Measurements from ENCODE around the gene TENM4. TPM values are rescaled to one million over a fixed set of nuclear protein-coding genes. Genes with fewer than 3 reads are reported as not detected.

TENM4 gene
- total RNA-seq, 4 donors from 2014 or later: 31.4 to 44.5 (median 38.0) TPM

DNA sequence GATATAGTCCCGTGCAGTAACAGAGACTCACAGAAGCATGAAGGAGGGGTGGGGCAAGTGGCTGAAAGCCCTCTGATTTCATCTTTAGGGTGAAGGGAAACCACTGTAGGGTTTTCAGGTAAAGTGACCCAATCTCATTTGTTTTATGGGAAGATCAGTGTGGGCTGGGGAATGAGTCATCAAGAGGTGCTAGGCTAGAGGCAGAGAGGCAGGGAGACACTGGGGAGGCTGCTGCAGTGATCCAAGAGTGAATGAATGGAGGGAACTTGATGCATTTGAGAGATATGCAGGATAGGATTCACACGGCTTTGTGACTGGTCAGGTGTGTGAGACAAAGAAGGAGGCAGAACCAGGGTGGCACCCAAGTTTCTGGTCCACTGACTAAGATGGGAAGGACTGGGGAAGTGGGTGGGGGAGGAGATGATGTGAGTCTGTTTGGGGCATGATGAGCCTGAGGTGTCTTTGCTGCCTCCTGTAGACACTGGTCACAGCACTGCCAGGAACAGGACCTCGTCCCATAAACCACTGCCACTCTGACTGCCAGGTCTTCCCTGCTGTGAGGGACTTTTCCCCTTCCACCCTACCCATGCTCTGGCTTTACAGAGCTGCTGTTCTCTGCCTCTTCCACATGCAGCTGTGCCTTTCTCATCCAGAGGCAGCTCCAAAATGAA, 239.0 kb downstream of the TENM4 start:
- TF ChIP-seq POLR2AphosphoS5 (IDR thresholded peaks at IDR 0.05): no peak
- no peak for TF ChIP-seq EP300 (IDR thresholded peaks at IDR 0.05)
- TF ChIP-seq, protein P1, sequence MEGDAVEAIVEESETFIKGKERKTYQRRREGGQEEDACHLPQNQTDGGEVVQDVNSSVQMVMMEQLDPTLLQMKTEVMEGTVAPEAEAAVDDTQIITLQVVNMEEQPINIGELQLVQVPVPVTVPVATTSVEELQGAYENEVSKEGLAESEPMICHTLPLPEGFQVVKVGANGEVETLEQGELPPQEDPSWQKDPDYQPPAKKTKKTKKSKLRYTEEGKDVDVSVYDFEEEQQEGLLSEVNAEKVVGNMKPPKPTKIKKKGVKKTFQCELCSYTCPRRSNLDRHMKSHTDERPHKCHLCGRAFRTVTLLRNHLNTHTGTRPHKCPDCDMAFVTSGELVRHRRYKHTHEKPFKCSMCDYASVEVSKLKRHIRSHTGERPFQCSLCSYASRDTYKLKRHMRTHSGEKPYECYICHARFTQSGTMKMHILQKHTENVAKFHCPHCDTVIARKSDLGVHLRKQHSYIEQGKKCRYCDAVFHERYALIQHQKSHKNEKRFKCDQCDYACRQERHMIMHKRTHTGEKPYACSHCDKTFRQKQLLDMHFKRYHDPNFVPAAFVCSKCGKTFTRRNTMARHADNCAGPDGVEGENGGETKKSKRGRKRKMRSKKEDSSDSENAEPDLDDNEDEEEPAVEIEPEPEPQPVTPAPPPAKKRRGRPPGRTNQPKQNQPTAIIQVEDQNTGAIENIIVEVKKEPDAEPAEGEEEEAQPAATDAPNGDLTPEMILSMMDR (IDR thresholded peaks at IDR 0.05): no peak
- TF ChIP-seq POLR2A (IDR thresholded peaks at IDR 0.05): no peak
- H3K36me3 ChIP-seq: no peaks in the 10 kb centered on the region
- H3K27ac ChIP-seq: no peak overlapping the region

DNA sequence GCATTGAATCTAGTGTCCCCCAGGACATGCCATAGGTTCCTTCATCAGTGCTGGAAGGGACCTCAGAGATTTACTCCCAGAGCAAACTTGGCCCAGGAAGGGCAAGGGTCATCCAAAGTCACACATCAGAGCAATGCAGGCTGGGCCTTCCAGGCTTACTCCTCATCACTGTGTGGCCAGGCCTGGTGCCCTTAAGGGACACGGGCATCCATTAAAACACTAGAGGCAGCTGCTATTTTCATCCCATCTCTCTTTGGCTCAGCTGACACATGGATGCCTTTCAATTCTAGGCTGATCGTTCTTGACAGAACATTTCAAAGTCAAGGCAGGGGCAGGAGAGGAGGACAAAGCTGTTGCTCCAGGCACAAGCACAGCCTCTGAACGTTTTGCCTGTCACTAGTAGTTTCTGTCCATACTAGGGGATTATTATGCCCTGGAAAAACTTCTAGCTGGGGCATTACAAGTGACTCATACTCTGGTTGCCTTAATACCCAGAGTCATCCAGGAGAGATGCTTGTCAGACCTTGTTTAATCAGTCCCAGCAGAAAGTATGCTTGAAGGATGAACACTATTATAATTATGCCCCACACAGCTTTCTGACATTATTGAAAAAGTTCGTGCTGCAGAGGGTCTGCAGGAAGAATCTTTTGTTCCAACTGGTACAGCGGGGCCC, 240.3 kb downstream of the TENM4 start:
- DNase-seq (ENCODE audit: low spot score in 2 of 2): no peak
- no peaks in the 10 kb centered on the region for H3K9me3 ChIP-seq
- no peak overlapping the region for H3K27ac ChIP-seq
- H3K36me3 ChIP-seq: no peaks in the 10 kb centered on the region
- no peak overlapping the region for H3K4me3 ChIP-seq
- H3K4me1 ChIP-seq: no peaks in the 10 kb centered on the region
- no peaks in the 10 kb centered on the region for H3K27me3 ChIP-seq
- WGBS: 87% methylated on average over 5 of the region's 5 CpGs
- TF ChIP-seq EP300 (IDR thresholded peaks at IDR 0.05) (no peak), POLR2AphosphoS5 (IDR thresholded peaks at IDR 0.05) (no peak), POLR2A (IDR thresholded peaks at IDR 0.05) (no peak)
- TF ChIP-seq, protein P1 (IDR thresholded peaks at IDR 0.05): no peak

More for the DNA sequence above, 239.0 kb downstream of the TENM4 start:
- Histone ChIP-seq H3K27me3 (no peaks in the 10 kb centered on the region), H3K9me3 (no peaks in the 10 kb centered on the region), H3K4me3 (no peak overlapping the region), H3K4me1 (no peaks in the 10 kb centered on the region)
- DNase-seq (ENCODE audit: low spot score in 2 of 2): no peak
- WGBS: 61% methylated on average over 3 of the region's 3 CpGs

DNA sequence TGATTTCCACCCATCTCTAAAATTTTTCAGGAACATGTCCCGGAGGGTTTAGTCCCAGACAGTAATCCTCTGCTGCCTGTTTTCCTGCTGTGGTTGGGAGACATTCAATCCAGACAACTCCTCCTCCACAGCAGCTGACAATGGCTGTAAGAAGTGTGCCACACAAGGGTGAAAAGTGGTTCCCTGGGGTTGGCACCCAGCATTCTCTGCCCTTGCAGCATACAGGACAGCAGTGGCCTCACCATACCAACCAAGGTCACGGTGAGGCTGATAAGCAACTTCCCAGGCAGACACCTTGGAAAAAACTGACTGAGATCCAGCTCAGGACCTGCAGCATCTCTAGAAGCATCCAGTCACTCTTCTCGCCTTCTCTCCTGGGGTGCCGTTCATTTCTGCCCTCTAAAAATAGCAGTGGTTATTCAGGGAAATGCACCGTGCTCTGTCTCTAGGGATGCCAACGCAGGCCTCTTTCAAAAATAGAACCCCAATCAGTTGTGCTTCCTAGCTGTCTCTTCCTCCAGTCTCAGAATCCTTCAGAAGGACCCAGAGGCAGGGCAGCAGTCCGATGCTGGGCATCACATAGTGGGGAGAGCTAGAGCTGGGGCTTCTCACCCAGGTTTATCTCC, 241.0 kb downstream of the TENM4 start:
- WGBS: 83% methylated on average over 7 of the region's 7 CpGs
- Histone ChIP-seq H3K4me1 (no peaks in the 10 kb centered on the region), H3K27me3 (no peaks in the 10 kb centered on the region), H3K4me3 (no peak overlapping the region), H3K36me3 (no peaks in the 10 kb centered on the region), H3K9me3 (no peaks in the 10 kb centered on the region), H3K27ac (no peak overlapping the region)
- no peak for TF ChIP-seq EP300 (IDR thresholded peaks at IDR 0.05)
- TF ChIP-seq POLR2A (IDR thresholded peaks at IDR 0.05): no peak
- TF ChIP-seq POLR2AphosphoS5 (IDR thresholded peaks at IDR 0.05): no peak
- TF ChIP-seq, protein P1 (IDR thresholded peaks at IDR 0.05): no peak
- DNase-seq (ENCODE audit: low spot score in 2 of 2): no peak

DNA sequence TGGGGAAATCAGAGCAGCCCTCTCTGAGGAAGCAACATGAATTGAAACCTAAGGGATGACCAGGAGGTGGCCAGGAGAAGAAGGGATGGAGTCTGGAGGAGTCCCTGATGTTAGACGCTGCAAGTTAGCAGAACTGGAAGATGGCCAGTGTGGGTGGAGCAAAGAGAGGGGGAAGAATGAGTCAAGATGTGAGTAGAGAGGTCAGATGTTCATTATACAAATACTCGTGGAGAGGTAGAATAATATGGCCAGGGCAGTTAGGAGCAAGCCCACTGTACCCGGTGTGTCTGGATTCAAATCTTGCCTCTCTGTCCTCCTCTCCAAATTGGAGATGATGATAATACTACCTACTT, 242.0 kb downstream of the TENM4 start:
- Histone ChIP-seq H3K9me3 (no peaks in the 10 kb centered on the region), H3K27me3 (no peaks in the 10 kb centered on the region), H3K4me3 (no peak overlapping the region), H3K4me1 (no peaks in the 10 kb centered on the region), H3K27ac (no peak overlapping the region), H3K36me3 (no peaks in the 10 kb centered on the region)
- TF ChIP-seq, protein P1 (IDR thresholded peaks at IDR 0.05): no peak
- TF ChIP-seq POLR2AphosphoS5 (IDR thresholded peaks at IDR 0.05) (no peak), POLR2A (IDR thresholded peaks at IDR 0.05) (no peak), EP300 (IDR thresholded peaks at IDR 0.05) (no peak)
- DNase-seq (ENCODE audit: low spot score in 2 of 2): no peak
- WGBS: 49% methylated on average over 3 of the region's 3 CpGs
